Activated CD4-positive, alpha-beta T cell treated with anti-CD3 and anti-CD28 coated beads, Interleukin-2, amount 10 ng/mL, durations not matched to agents 7 days and 5 days (primary cell): ENCODE data around the gene COX5B. TPM values are rescaled to one million over a fixed set of nuclear protein-coding genes. Genes with fewer than 3 reads are reported as not detected.
"Not testable (repeated sequence)": the region's sequence is repeated elsewhere in the genome, so short reads cannot be mapped to it uniquely, and the experiment has no call there.

Experiments used
- CTCF ChIA-PET: fragments of 350-600 bp; sonication (Branson Sonifier 250); formaldehyde crosslinking; loops from one replicate; lab custom pipeline; 2021; ENCODE audit warnings: antibody characterized with exemption; lab: Charles Lee
- POLR2A ChIA-PET: fragments of 350-600 bp; sonication (Branson Sonifier 250); formaldehyde crosslinking; loops from one replicate; lab custom pipeline; 2021; ENCODE audit warnings: antibody characterized with exemption; lab: Charles Lee
- DNase-seq: peaks from one replicate; pipeline ENCODE4 v3.0.0-alpha.2; 2020
- H3K27ac Mint-ChIP-seq: one replicate; pipeline ENCODE4 v1.8.0; 2021; ENCODE audit warnings: mild to moderate bottlenecking, moderate library complexity, mixed read lengths
- H3K27me3 Mint-ChIP-seq: one replicate; pipeline ENCODE4 v1.8.0; 2021; ENCODE audit warnings: mixed read lengths
- H3K36me3 Mint-ChIP-seq: one replicate; pipeline ENCODE4 v1.8.0; 2021; ENCODE audit warnings: low read depth, mixed read lengths
- H3K4me1 Mint-ChIP-seq: one replicate; pipeline ENCODE4 v1.8.0; 2021; ENCODE audit warnings: mixed read lengths
- H3K4me3 Mint-ChIP-seq: one replicate; pipeline ENCODE4 v1.8.0; 2021; ENCODE audit warnings: mild to moderate bottlenecking, moderate library complexity, mixed read lengths
- H3K9me3 Mint-ChIP-seq: one replicate; pipeline ENCODE4 v1.8.0; 2021; ENCODE audit warnings: mixed read lengths
- total RNA-seq, 2 experiments: library from RNA; stranded (reverse); gene quantifications; one replicate each; pipeline ENCODE4 v1.2.3, GENCODE V29; 2021

The COX5B gene
- 100 to 1,000 TPM; 183 to 196 TPM for total RNA-seq

- peak; percentile 99 for DNase-seq
- CTCF ChIA-PET: interaction anchor here (0.7 to 7.8 kb wide), 7 partner anchors 11 to 62 kb away, joined by 3 to 75 read pairs (median 5); partner anchors contain the start of gene ACTR1B
- peak within 1 kb of the TSS; percentile 82 for H3K4me3 Mint-ChIP-seq
- H3K27ac Mint-ChIP-seq: peak within 1 kb of the TSS; percentile 94
- POLR2A ChIA-PET: interaction anchor here (0.5 to 1.5 kb wide), 4 partner anchors 14 to 69 kb away, joined by 3 to 9 read pairs (median 6); partner anchors contain the start of gene ACTR1B
- H3K27me3 Mint-ChIP-seq: peaks cover 5% of the 10 kb centered on the region
- no peaks in the 10 kb centered on the region for H3K9me3 Mint-ChIP-seq
- H3K4me1 Mint-ChIP-seq: peaks cover 20% of the 10 kb centered on the region
- peaks cover 26% of the 10 kb centered on the region for H3K36me3 Mint-ChIP-seq
Observed at GRCh38 chr2:97645695-97646629, at the start of gene COX5B. Gene COX5B (plus strand): TSS chr2:97646062. CDS start chr2:97646087, 25 bp downstream.

- H3K36me3 Mint-ChIP-seq, H3K4me1 Mint-ChIP-seq, CTCF ChIA-PET, H3K4me3 Mint-ChIP-seq, H3K27ac Mint-ChIP-seq, POLR2A ChIA-PET, H3K9me3 Mint-ChIP-seq, DNase-seq: not testable (repeated sequence)
- H3K27me3 Mint-ChIP-seq: peaks cover 40% of the 10 kb centered on the region
Observed at GRCh38 chr2:97596180-97596579, 49.7 kb upstream of the COX5B start.

- H3K27ac Mint-ChIP-seq, POLR2A ChIA-PET, H3K4me1 Mint-ChIP-seq, H3K36me3 Mint-ChIP-seq, DNase-seq, CTCF ChIA-PET, H3K9me3 Mint-ChIP-seq, H3K4me3 Mint-ChIP-seq: not testable (repeated sequence)
- H3K27me3 Mint-ChIP-seq: peaks cover 29% of the 10 kb centered on the region
Observed at GRCh38 chr2:97601537-97601936, 44.3 kb upstream of the COX5B start.

GRCh38 chr2:97605109-97605508 lies 40.8 kb upstream of the COX5B start:
- H3K4me3 Mint-ChIP-seq, H3K27me3 Mint-ChIP-seq, H3K4me1 Mint-ChIP-seq, POLR2A ChIA-PET, H3K36me3 Mint-ChIP-seq, DNase-seq, CTCF ChIA-PET, H3K27ac Mint-ChIP-seq, H3K9me3 Mint-ChIP-seq: not testable (repeated sequence)

GRCh38 chr2:97605524-97606339 lies 40.1 kb upstream of the COX5B start:
- H3K4me1 Mint-ChIP-seq, CTCF ChIA-PET, H3K9me3 Mint-ChIP-seq, H3K27me3 Mint-ChIP-seq, H3K4me3 Mint-ChIP-seq, H3K27ac Mint-ChIP-seq, H3K36me3 Mint-ChIP-seq, DNase-seq, POLR2A ChIA-PET: not testable (repeated sequence)

- H3K4me1 Mint-ChIP-seq, H3K27me3 Mint-ChIP-seq, H3K36me3 Mint-ChIP-seq, DNase-seq, H3K9me3 Mint-ChIP-seq, CTCF ChIA-PET, POLR2A ChIA-PET, H3K27ac Mint-ChIP-seq, H3K4me3 Mint-ChIP-seq: not testable (repeated sequence)
Observed at GRCh38 chr2:97608745-97609144, 37.1 kb upstream of the COX5B start.

- H3K36me3 Mint-ChIP-seq, H3K27me3 Mint-ChIP-seq, H3K27ac Mint-ChIP-seq, DNase-seq, POLR2A ChIA-PET, CTCF ChIA-PET, H3K9me3 Mint-ChIP-seq, H3K4me3 Mint-ChIP-seq, H3K4me1 Mint-ChIP-seq: not testable (repeated sequence)
Observed at GRCh38 chr2:97611895-97612294, 34.0 kb upstream of the COX5B start.

- H3K4me3 Mint-ChIP-seq, H3K36me3 Mint-ChIP-seq, CTCF ChIA-PET, DNase-seq, H3K27ac Mint-ChIP-seq, H3K9me3 Mint-ChIP-seq, H3K27me3 Mint-ChIP-seq, POLR2A ChIA-PET, H3K4me1 Mint-ChIP-seq: not testable (repeated sequence)
Observed at GRCh38 chr2:97615746-97616145, 30.1 kb upstream of the COX5B start.

- Mint-ChIP-seq H3K4me3 (no peak overlapping the region), H3K27me3 (no peaks in the 10 kb centered on the region), H3K27ac (no peak overlapping the region), H3K4me1 (no peaks in the 10 kb centered on the region), H3K9me3 (no peaks in the 10 kb centered on the region), H3K36me3 (no peaks in the 10 kb centered on the region)
- no peak for DNase-seq
- CTCF ChIA-PET: no interaction called here
- POLR2A ChIA-PET: no interaction called here
Observed at GRCh38 chr2:97617911-97618310, 28.0 kb upstream of the COX5B start.

GRCh38 chr2:97618939-97619827 lies 26.7 kb upstream of the COX5B start:
- H3K4me1 Mint-ChIP-seq, CTCF ChIA-PET, POLR2A ChIA-PET: not testable (repeated sequence)

GRCh38 chr2:97620492-97620891 lies 25.4 kb upstream of the COX5B start:
- DNase-seq, H3K27me3 Mint-ChIP-seq, POLR2A ChIA-PET, H3K9me3 Mint-ChIP-seq, H3K4me1 Mint-ChIP-seq, CTCF ChIA-PET, H3K4me3 Mint-ChIP-seq, H3K36me3 Mint-ChIP-seq, H3K27ac Mint-ChIP-seq: not testable (repeated sequence)

More at GRCh38 chr2:97618939-97619827, 26.7 kb upstream of the COX5B start:
- H3K4me3 Mint-ChIP-seq, H3K27ac Mint-ChIP-seq, DNase-seq, H3K36me3 Mint-ChIP-seq, H3K27me3 Mint-ChIP-seq, H3K9me3 Mint-ChIP-seq: not testable (repeated sequence)

GRCh38 chr2:97622976-97623375 lies 22.9 kb upstream of the COX5B start:
- CTCF ChIA-PET: interaction anchor here (1.1 kb wide), 1 partner anchor 32 kb away, joined by 3 read pairs; no protein-coding TSS in a partner anchor
- H3K27ac Mint-ChIP-seq, H3K36me3 Mint-ChIP-seq, H3K4me1 Mint-ChIP-seq, H3K27me3 Mint-ChIP-seq, H3K9me3 Mint-ChIP-seq, DNase-seq, POLR2A ChIA-PET, H3K4me3 Mint-ChIP-seq: not testable (repeated sequence)
